ENCODE data around the gene ALDH3A2.

The ALDH3A2 gene

DNA sequence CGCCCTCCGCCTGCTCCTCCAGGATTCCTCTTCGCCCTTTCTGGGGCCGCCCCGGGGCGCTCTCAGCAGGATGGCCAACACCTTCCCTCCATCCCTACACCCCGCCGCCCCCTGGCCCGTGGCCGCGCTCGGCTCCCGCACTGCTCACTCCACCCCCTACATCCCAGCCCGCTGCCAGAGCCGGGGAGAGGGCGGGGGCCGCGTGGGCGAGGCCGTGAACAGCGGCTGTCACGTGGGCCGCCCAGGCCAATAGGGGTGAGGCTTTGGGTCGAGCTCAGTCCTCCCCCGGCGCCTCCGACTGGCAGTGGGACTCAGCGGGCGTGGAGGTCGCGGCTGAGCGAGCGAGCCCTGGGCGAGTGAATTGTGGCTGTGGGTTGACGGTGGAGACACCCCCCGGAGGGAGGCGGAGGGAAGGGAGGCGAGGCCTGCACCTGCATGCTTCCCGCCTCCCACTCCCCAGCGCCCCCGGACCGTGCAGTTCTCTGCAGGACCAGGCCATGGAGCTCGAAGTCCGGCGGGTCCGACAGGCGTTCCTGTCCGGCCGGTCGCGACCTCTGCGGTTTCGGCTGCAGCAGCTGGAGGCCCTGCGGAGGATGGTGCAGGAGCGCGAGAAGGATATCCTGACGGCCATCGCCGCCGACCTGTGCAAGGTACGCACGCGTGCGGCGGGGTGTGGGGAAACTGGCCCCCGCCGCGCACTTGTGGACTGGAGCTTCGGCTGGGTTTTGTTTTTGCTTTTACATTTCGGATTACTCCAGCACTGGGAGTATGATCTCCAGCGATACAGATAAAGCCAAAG is at the start of gene ALDH3A2:
Gene ALDH3A2, plus strand, starts transcription at position 277 of the 799 bp plus-strand sequence. Its CDS starts 221 bp downstream, at position 498.
- peak; percentile 89 to 95 for DNase-seq (ENCODE audit: low read depth in 2 of 2)

DNA sequence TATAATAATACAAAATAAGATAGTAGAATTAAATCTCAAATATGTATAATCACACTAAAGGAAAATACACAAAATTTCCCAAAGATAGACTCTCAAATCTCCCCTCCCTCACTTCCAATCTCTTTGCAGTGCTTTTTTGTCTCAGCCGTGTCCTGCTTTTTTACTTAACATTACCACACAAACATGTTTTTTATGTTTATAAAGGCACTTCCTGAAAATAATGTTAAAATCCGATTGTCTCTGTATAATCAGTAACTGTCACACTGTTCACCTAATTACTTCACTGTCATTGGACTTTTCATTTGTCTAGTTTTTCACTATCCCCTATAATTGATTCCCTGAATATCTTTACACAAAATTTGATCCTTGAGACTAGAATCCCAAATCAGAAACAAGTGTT is 38.2 kb upstream of the ALDH3A2 start:
- no peak for DNase-seq (ENCODE audit: low read depth in 2 of 2)

DNA sequence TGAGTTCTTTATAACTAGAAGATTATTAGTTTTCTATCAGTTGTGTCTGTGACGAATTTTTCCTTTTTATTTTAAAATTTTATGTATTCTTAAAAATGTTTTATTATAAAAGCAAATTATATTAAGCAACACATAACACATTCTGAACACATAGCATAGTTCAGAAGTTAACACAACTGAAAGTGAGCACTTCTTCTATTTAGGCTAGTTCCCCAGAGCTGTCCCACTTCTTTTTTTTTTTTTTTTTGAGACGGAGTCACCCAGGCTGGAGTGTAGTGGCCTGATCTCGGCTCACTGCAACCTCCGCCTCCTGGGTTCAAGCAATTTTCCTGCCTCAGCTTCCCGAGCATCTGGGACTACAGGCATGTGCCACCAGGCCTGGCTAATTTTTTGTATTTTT is 37.7 kb upstream of the ALDH3A2 start:
- DNase-seq (ENCODE audit: low read depth in 2 of 2), result no peak

DNA sequence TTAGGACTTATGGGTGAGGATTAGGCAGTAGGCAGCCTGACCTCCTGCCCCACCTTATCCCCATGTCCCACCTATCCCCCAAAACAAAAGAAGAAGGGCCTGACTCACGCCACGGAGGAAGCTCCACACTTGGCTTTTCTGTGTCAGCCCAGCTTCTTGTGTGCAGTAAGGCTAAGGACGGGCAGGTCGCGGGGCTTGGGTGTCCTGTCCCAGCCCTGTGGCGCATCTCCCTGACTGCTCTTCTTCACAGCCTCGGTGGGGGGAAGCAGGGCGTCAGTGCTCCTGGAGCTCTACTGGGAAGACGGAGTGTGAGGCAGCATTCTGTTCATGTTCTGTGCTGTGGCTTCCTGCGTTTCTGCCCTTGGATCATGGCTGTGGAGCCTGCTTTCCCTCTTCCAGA is 34.6 kb upstream of the ALDH3A2 start:
- DNase-seq (ENCODE audit: low read depth in 2 of 2), result no peak

DNA sequence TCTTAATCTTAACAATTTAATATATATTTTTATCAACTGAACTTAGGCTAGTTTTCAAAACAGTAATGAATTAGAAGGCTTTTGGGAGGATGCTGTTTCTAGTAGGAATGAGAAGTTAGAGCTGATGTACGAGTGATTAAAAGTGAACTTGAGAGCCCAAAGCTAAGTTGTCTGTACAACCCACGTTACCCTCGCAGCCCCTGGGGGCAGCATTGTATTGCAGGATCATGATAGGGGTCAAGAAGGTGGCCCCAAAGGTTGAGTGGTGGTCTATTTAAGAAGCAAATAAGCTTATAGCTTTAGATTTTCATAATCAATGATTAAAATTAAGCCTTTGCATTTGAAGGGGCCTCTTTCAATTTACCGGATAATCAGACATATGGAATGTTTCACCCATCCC is 33.7 kb upstream of the ALDH3A2 start:
- no peak for DNase-seq (ENCODE audit: low read depth in 2 of 2)

DNA sequence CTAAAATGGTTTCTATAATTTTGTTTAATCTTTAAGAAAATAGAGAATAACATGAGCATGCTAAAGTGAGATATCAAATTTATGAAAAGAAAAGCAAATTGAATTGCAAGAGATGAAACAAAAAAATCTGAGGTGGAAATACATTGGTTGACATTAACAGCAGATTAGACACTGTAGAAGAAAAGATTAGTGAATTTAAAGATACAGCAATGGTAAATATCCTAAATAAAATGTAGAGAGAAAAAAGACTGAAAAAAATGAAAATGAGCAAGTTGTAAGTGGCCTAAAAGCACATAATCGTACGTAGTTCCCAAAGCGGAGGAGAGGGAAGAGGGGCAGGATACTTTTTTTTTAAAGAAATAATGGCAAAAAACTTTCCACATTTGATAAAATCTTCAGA is 30.5 kb upstream of the ALDH3A2 start:
- DNase-seq (ENCODE audit: low read depth in 2 of 2), result no peak

DNA sequence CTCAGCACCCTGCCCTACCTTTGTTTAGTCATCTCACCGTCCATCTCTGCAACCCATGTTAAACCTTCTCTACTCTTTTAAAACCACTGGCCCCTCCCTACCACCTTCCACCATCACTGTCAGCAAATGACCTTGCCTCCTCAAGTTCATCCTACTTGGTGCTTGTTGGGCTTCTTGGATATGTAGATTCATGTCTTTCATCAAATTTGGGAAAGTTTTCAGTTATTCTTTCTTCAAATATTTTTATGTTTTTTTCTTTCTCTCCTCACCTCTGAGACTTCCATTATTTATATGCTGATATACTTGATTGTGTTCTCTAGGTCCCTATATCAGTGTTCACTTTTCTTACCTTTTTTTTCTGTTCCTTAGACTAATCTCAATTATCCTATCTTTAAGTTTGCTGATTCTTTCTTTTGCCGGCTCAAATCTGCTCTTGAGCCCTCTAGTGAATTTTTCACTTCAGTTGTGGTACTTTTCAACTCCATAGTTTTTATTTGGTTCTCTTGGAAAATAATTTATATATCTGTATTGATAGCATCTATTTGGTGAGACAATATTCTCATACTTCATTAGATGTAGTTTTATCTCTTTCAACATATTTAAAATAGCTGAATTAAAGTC is 28.7 kb upstream of the ALDH3A2 start:
- DNase-seq (ENCODE audit: low read depth in 2 of 2), result no peak

DNA sequence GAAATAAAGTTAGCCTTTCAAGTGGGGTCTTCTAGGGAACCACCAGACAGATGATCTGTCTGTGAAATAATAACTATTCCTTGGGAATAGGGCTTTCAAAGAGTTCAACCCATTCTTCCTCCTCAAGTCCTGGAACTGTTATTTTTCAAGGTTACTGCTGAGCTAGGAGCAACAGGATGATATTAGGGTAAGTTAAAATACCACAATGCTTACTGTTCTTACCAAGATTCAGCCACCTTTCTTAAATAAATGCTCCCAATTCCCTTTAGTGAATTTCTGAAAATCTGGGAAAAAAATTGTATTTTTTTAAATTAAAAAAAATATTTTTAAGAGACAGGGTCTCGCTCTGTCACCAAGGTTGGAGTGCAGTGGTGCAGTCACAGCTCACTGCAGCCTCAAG is 26.9 kb upstream of the ALDH3A2 start:
- no peak for DNase-seq (ENCODE audit: low read depth in 2 of 2)

DNA sequence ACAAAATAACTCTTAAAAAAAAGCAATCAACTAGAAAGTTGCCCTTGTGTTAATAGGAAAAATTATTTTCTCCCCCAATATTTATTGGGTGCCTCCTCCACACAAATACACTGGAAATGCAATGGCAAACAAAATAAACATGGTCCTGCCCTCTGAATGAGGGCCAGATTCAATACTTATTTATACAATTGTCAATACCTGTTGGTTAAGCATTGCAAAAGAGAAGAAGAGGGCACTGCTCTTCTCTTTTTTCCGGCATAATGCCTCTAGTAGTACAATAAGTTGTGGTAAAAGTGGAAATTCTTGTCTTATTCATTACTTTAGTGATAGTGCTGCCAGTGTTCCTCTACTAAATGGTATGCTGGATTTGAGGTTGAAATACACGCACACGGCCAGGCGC is 22.5 kb upstream of the ALDH3A2 start:
- DNase-seq (ENCODE audit: low read depth in 2 of 2), result no peak

DNA sequence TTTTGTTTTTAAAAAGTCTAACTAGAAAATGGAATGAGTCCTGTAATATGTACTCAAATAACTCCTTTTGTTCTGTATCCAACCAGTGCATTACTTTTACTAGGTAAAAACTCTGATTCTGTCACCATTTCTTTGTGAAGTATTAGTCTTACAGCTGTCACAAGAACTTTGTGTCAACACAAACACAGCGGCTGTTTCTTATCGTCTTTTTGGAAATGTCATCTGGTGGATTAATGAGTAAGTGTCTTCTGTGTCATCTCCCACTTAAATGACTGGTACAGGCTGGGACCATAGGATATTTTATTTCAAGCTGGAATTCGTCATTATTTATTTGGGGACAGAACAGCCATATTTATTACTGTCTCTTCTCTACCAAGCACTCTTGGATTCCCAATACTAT is 19.1 kb upstream of the ALDH3A2 start:
- DNase-seq (ENCODE audit: low read depth in 2 of 2), result no peak

DNA sequence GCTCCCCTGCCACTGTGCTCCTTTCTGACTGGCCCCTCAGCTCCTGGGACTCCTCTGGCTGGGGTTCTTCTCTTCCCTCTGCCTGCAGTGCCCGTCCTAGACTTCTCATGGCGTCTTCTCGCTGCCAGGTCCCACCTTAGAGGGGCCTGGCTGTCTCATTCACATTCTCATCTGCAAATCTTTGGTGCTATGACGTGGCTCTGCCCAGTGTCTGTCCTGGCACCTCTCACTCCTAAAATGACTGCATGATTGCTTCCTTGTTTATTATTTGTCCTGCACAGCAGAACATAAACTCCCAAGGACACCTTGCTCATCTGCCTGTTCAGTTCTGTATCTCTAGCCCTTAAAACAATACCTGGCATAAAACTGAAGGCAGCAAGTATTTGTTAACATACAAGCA is 18.5 kb upstream of the ALDH3A2 start:
- no peak for DNase-seq (ENCODE audit: low read depth in 2 of 2)

DNA sequence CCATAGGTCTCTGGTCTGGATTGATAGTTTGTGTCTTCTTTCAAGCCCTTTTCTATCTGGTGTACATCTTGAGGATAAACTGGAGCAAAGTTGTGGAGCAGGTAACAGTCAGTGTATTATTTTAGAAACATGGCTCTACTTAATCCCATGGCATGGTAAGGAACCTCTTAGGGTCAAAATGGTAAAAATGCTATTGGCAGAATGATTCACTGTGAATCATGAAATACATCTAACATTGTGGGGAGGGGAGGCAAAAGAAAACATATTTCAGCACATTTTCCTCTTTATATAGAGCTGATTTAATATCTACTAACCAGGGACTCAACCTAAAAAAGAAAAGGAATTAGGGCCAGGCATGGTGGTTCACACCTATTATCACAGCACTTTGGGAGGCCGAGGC is 17.9 kb upstream of the ALDH3A2 start:
- no peak for DNase-seq (ENCODE audit: low read depth in 2 of 2)

DNA sequence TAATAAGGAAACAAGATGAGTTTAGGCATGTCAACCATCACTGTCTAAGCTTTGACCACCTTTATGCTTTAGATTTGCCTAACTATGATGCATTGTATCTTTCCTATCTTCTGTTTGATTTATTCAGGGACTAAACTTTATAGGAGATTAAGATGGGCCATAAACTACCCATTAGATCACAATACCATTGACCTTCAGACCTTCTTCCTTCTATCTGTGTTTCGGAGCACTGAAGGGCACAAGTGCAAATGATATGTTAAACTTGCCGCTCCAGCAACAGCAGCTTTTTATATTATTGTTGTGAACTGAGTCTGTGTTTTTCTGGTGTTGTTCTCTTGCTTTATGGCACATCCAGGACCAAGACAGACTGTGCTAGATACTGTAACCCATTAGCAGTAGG is 16.6 kb upstream of the ALDH3A2 start:
- no peak for DNase-seq (ENCODE audit: low read depth in 2 of 2)

DNA sequence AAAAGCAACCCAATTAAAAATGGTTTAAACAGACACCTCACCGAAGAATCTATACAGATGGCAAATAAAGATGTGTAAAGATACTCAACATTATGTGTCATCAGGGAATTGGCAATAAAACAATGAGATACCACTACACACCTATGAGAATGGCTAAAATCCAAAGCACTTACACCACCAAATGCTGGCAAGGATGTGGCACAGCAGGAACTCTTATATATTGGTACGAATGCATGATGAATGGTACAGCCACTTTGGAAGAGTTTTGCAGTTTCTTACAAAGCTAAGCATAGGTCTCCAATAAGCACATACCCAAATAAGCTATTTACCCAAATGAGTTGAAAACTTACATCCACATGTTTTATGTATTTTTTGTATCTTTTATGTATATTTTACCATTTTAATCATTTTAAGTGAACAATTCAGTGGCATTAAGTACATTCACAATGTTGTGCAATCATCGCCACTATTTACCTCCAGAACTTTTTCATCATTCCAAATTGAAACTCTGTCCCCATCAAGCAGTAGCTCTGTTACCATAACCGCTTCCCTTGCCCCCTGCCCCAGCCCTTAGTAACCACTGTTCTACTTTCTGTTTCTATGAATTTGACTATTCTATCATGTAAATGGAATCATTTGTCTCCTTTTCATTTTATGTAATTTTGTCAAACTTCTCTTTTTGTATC is 6.7 kb upstream of the ALDH3A2 start:
- DNase-seq (ENCODE audit: low read depth in 2 of 2), result no peak

DNA sequence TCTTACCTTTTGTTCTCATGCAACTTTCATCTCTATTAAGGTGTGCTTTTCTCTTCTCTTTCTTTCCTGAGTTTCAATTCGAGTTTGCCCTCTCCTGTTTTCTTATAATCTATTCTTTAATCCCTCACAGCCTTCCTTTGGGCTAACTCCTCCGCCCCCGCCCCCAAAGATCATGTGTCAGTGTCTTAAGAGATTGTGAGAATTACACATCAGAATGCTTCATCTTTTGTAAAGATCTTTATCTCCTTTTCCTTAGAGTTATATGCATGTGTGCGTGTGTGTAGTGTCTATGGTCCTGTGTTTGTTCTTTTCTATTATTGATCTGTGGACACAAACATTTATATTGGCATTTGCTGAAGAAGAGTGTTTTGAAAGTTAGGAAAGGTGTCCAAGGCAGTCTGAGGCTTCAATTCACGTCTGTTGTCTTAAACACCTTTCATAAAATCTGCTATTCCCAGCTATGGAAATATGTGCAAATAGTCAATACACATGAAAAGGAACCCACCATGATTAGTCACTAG is 6.1 kb upstream of the ALDH3A2 start:
- DNase-seq (ENCODE audit: low read depth in 2 of 2), result no peak

DNA sequence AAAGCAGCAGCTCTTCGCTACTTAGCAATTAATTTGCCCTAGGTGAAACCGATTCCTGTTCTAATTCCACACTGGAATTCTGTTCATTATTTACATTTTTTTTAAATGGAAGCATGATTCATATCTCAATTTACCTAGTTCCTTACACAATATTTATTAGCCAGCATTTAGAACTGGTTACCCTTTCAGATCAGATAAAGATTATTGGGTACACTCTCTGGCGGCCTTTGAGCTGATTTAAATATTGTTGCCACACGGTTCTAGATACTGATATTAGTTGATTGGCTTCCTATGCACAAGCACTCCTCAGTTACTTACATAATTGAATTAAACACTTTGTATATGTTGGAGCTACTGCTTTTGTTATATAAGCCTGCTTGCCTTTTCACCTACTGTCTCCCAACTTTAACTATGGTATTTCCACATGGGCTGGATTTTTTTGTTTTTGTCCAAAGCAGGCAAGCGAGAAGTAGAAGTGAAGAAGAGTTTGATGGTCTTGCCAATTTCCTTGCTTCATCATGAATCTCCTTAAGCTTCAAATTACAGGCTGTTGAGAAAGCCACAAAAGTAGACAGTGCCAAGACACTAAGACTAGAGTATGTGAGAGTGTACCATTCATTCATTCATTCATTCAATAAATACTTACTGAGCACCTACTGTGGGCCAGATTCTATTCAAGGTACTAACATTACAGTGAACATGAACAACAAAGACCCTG is 3.9 kb upstream of the ALDH3A2 start:
- DNase-seq (ENCODE audit: low read depth in 2 of 2), result no peak

DNA sequence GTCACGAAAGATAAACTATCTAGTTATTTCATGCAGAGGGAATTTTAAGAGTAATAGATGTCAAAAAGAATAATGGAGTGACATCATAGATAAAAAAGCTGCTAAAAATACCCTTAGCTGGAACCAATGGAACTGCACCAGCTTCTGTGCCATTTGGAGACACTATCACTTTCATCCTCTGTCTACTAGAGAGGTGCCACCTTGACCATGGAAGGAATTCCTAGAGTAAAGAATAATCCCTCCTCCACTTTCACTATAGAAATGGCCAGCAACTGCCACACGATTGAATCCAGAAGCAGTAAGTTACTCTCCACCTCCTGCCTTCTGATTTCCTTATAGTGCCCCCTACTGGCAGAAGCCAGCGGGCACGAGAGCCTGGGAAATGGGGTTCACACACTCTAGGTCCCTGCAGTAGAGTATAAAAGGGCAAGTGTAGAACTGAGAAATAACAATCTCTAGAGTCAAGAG is 2.8 kb upstream of the ALDH3A2 start:
- peak; percentile 30 to 34 for DNase-seq (ENCODE audit: low read depth in 2 of 2)

DNA sequence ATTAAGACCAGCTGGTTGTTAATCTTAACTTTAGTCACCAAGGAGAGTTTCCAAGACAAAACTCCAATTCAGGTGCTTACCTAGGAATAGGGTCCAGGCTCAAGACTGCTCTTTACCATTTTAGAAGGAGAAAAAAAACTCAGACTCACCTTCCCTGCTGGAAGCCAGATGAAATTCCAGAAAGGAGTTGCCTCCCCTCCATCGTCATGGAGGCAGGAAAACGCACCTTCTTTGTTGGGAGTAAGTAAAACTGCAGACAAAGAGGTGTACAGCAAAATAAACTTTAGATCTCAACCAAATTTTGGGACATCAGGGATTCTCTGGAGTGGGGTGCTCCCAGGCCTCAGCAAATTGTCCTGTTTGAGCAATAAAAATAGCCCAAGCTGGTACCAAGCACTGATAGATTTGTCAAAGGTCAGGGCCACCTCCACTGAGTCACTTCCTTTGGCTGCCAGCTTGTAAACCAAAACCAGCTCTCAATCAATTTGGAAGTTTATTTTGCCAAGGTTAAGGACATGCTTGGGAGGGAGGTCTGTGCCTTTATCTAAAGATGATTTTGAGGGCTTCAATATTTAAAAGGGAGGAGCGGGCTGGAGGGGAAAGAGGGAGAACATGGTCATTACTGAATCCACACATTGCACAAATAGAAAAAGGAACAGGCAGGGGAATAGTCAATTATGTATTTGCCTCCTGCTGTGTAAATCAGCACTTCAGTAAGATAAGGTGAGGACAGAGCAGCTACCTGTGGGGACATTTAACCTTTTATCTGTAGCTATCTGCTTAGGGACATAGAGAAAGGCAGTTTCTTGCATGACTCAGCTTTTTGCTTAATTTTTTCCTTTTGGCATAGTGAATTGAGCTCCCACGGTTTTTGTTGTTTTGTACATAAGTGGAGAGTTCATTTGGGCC is 1.5 kb upstream of the ALDH3A2 start:
- no peak for DNase-seq (ENCODE audit: low read depth in 2 of 2)

DNA sequence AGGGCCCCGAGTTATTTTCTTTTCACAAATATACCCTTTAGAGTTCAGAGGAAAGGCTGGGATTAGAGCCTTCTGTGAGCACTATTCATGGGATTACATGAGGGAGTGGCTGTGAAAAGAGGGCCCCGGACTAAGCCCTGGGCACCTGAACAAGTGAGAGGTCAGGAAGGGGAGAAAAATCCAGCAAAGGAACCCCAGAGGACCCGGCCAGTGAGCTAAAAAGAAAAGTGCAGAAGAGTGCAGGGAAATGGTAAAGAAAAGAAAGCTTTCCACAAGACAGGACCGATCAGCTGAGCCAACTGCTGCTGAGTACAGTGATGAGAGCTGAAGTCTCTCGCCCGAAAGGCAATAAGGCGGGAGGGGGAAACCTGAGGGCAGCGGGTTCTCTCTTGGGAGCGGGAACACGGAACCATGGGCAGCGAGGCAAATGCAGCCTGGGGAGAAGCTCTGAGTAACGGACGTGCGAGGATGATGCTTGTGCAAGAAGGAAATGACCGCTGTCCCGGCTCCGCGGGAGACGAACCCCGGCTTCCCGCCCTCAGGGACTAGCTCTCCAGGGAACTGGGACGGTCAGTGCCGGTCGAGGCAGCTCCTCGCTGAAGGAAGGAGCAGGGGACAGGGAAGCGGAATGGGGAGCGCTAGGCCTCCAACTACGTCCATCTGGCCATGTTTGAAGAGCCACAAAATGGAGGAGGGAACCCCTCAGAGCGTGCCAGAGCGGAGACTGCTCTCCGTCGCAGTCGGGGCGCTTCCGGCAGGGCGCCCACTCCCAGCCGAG is 665 bp upstream of the ALDH3A2 start:
- peak; percentile 14 to 23 for DNase-seq (ENCODE audit: low read depth in 2 of 2)

DNA sequence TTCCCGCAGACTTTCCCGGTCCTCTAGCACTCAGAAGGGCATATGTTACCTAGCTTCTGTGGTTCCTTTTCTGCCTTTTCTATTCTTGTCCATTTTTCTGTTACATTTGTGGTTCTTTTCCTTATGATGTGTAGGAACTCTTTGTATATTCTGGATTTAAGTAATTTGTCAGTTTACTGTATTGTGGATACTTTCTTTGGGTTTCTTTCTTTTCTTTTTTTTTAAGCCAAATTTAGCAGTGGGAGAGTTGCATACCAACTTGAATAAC is 657 bp downstream of the ALDH3A2 start:
- no peak for DNase-seq (ENCODE audit: low read depth in 2 of 2)
